ENCODE results near the gene CFAP97D2.
"Not testable (repeated sequence)": the region's sequence is repeated elsewhere in the genome, so short reads cannot be mapped to it uniquely, and the experiment has no call there.

Gene CFAP97D2

GRCh38 chr13:114143806-114144605 is 35.1 kb upstream of the CFAP97D2 start:
- peak; percentile 57 for DNase-seq

GRCh38 chr13:114144606-114145244 is 34.3 kb upstream of the CFAP97D2 start:
- DNase-seq = no peak

DNA sequence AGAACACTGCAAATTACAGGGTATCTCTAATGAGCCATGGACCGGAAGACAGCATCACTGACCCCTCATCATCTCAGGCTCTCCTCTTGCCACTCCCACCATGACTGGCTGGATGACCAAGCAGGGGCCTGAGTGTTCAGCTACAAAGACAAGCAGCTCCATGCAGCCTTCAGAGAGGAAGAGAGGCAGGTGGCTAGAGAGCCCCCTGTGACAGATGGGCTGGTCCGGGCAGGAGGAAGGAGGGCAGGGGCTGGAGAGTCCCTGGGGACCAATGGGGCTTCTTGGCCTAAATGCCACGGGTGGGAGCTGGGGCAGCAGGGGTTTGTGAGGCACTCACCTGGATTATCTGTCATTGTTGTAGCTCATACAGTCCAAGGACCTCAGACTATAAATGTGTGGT is 33.8 kb upstream of the CFAP97D2 start:
- no peak for DNase-seq

- no peak for DNase-seq
Observed at GRCh38 chr13:114145722-114146121, 33.3 kb upstream of the CFAP97D2 start.

- DNase-seq = no peak
Observed at GRCh38 chr13:114146173-114146572, 32.9 kb upstream of the CFAP97D2 start.

- DNase-seq = no peak
Observed at GRCh38 chr13:114146629-114147028, 32.4 kb upstream of the CFAP97D2 start.

- no peak for DNase-seq
Observed at GRCh38 chr13:114147803-114148520, 31.1 kb upstream of the CFAP97D2 start.

GRCh38 chr13:114148521-114148855 is 30.6 kb upstream of the CFAP97D2 start:
- DNase-seq = peak; percentile 80

GRCh38 chr13:114148886-114149285 is 30.2 kb upstream of the CFAP97D2 start:
- DNase-seq = not testable (repeated sequence)

GRCh38 chr13:114149774-114150740 is 29.0 kb upstream of the CFAP97D2 start:
- no peak for DNase-seq

DNA sequence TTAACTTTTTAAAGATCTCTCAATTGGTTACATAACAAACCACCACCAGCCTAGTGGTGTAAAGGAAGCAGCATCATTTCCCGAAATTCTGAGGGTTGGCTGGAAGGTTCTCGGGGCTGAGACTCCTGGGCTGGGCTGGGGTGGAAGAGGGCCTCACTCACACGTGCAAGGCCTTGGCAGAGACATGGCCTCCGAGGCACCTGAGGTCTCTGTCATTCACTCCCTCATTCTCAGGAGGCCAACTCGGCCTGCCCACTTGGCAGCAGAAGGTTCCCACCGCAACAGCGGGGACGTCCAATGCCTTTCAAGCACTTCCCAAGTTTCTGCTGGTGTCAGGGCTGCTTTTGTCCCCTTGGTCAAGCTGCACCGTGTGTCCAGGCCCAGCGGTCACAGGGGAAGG is 28.0 kb upstream of the CFAP97D2 start:
- no peak for DNase-seq

DNA sequence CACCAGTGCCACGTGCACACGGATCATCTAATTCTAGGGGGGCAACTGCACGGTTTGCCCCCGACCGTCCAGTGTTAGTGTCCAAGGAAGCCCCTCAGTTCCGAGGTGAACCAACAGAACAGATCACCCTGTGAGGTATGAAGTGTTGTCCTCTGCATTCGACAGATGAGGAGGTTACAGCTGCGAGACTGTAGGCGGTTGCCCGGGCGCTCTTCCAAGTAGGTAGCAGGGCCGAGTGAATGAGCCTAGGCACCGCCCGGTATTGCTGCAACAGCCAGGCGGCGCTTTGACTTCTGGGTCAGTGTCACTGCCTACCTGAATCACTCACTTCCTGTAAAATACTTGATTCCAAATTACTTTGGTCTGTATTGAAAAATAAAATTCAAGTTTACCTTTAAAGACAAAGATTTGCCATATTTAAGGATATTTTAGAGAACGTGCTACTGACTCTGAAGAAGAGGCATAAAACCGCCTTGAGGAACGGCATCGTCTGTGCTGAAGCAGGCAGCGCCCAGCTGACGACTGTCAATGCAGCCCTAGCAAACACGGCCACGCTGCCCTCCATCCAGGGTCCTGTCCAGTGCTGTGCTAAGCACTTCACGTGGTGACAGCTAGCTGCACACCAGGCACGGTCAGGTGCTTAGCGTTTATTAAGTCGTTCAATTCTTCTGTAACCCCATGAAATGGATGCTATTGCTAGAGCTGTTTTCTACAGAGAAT is 27.3 kb upstream of the CFAP97D2 start:
- DNase-seq = peak; percentile 60

GRCh38 chr13:114152285-114152645 is 26.8 kb upstream of the CFAP97D2 start:
- no peak for DNase-seq

DNA sequence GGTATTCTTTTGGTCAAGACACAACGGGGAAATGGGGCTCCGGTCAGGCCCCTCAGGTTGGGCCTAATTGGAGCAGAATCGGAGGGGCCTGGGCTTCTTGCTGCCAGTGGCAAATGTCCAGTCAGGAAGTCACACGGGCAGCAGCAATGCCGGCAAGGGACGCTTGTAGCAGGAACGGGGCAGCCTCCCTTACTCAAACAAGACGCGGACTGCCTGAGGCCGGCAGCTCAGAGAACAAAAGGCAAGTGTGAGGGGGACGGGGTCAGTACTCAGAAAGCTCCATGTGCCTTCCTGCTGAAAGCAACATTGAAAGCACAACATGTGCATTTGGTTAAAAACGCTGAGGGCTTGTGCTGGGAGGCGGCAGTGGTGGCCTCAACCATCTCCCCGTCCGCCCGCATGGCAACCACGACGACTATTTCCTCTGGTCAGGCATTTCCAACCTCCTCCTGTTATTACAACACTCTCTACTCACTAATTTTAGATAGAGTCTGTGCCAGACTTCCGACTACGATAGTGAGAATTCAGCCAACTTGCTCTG is 26.2 kb upstream of the CFAP97D2 start:
- DNase-seq = no peak

- no peak for DNase-seq
Observed at GRCh38 chr13:114153485-114154080, 25.5 kb upstream of the CFAP97D2 start.

GRCh38 chr13:114154476-114154875 is 24.6 kb upstream of the CFAP97D2 start:
- no peak for DNase-seq

DNA sequence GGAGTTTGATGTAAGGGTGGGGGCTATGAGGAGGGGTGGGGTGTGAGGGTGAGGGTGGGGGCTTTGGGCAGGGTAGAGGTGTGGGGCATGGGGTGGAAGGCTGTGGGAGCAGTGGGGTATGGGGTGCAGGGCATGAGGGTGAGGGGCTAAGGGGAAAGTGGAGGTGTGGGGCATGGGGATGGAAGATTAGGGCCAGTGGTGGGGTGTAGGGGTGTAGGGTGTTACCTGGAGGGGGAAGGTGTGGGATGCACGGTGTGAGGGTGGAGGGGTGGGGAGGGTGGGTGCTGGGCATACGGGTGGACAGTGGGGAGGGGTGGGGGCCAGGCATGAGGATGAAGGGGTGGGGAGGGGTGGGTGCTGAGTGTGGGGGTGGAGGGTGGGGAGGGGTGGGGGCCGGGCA is 23.7 kb upstream of the CFAP97D2 start:
- DNase-seq = no peak

GRCh38 chr13:114155926-114156883 is 22.9 kb upstream of the CFAP97D2 start:
- DNase-seq = no peak

DNA sequence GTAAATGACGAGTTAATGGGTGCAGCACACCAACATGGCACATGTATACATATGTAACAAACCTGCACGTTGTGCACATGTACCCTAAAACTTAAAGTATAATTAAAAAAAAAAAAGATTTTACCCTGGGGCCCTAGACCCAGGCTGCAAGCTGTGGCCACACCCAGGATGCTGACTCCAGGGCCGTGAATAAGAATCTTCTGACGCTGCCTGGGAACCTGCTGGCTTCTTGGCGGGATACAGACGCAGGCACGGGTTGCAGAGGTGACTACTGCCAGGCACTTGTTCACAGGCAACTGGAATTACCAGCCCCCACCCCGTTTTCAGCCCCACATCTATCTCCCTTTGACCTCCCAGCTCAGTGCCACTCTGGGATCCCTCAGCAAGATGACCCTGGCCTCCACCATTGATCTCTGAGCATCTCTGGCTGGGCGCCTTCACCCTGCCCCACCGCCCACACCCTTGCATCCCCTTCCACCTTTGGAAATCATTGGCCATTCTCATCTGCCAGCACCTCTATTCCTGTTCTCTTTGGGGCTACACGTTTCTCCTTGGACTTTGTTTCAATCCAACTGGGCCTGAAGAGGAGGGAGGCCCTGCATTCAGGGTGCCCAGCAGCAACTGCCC is 21.1 kb upstream of the CFAP97D2 start:
- no peak for DNase-seq
